IPS DF 6.9 (cell line): ENCODE measurements around the gene SPX.

Experiments
- DNase-seq: peaks from one replicate; pipeline ENCODE4 v3.0.0-alpha.2; 2013; ENCODE audit warnings: low read depth, low spot score
- H3K27ac ChIP-seq: one replicate; pipeline ENCODE4 v1.5.1; 2013; ENCODE audit warnings: low read length, control low read depth
- H3K27me3 ChIP-seq: 2 replicates; pipeline ENCODE4 v1.6.1; 2013; ENCODE audit warnings: mild to moderate bottlenecking, low read length; ENCODE audit not compliant: control insufficient read depth, insufficient read depth
- H3K36me3 ChIP-seq: 2 replicates; pipeline ENCODE4 v1.6.1; 2013; ENCODE audit warnings: low read length; ENCODE audit not compliant: control insufficient read depth, insufficient read depth
- H3K4me1 ChIP-seq: 2 replicates; pipeline ENCODE4 v1.6.1; 2013; ENCODE audit warnings: low read length; ENCODE audit not compliant: control insufficient read depth, insufficient read depth
- H3K4me3 ChIP-seq: 2 replicates; pipeline ENCODE4 v1.5.1; 2013; ENCODE audit warnings: mild to moderate bottlenecking, low read length
- H3K9me3 ChIP-seq: 2 replicates; pipeline ENCODE4 v1.6.1; 2013; ENCODE audit warnings: low read length, inconsistent platforms; ENCODE audit not compliant: control insufficient read depth, insufficient read depth
- WGBS: extraction: QIAGEN DNeasy Blood & Tissue Kit; methylation state at CpG from one replicate; pipeline ENCODE4 v1.1.7; 2013; ENCODE audit warnings: mixed read lengths, missing lambda C conversion rate; ENCODE audit not compliant: insufficient read length, insufficient coverage; 5-methylcytosine and 5-hydroxymethylcytosine counted together

SPX gene

GRCh38 chr12:21526053-21526452 lies at the start of gene SPX:
Gene SPX (plus strand): TSS chr12:21526296. CDS start chr12:21526473, 177 bp downstream.
- DNase-seq, result no peak
- Histone ChIP-seq H3K27me3 (peaks cover 9% of the 10 kb centered on the region; the same call in 1 of the 2 replicates), H3K9me3 (no peaks in the 10 kb centered on the region), H3K27ac (no peak within 1 kb of the TSS), H3K4me3 (peak within 1 kb of the TSS; percentile 68; the same call in 1 of the 2 replicates), H3K4me1 (no peaks in the 10 kb centered on the region), H3K36me3 (no peaks in the 10 kb centered on the region)
- no CpG with 5 or more reads among the region's 1 CpG for WGBS

GRCh38 chr12:21476949-21477348 lies 49.1 kb upstream of the SPX start:
- 100% methylated on average over 2 of the region's 3 CpGs for WGBS
- Histone ChIP-seq H3K4me3 (no peak overlapping the region), H3K9me3 (no peaks in the 10 kb centered on the region), H3K36me3 (peaks cover 3% of the 10 kb centered on the region; the same call in 1 of the 2 replicates), H3K4me1 (no peaks in the 10 kb centered on the region), H3K27ac (no peak overlapping the region), H3K27me3 (no peaks in the 10 kb centered on the region)
- no peak for DNase-seq

GRCh38 chr12:21478756-21479455 lies 47.2 kb upstream of the SPX start:
- Histone ChIP-seq H3K27me3 (no peaks in the 10 kb centered on the region), H3K4me3 (no peak overlapping the region), H3K27ac (no peak overlapping the region), H3K4me1 (no peaks in the 10 kb centered on the region), H3K36me3 (no peaks in the 10 kb centered on the region), H3K9me3 (no peaks in the 10 kb centered on the region)
- no CpG with 5 or more reads among the region's 10 CpGs for WGBS
- no peak for DNase-seq

- Histone ChIP-seq H3K27ac (no peak overlapping the region), H3K9me3 (no peaks in the 10 kb centered on the region), H3K36me3 (no peaks in the 10 kb centered on the region), H3K4me1 (no peaks in the 10 kb centered on the region), H3K27me3 (no peaks in the 10 kb centered on the region), H3K4me3 (no peak overlapping the region)
- no peak for DNase-seq
- no CpG with 5 or more reads among the region's 3 CpGs for WGBS
Observed at GRCh38 chr12:21483531-21483930, 42.6 kb upstream of the SPX start.

GRCh38 chr12:21485998-21486397 lies 40.1 kb upstream of the SPX start:
- Histone ChIP-seq H3K36me3 (no peaks in the 10 kb centered on the region), H3K9me3 (no peaks in the 10 kb centered on the region), H3K27me3 (no peaks in the 10 kb centered on the region), H3K27ac (no peak overlapping the region), H3K4me3 (no peak overlapping the region), H3K4me1 (no peaks in the 10 kb centered on the region)
- no peak for DNase-seq

GRCh38 chr12:21499765-21500164 lies 26.3 kb upstream of the SPX start:
- no peaks in the 10 kb centered on the region; the same call in none of the 2 replicates for H3K4me1 ChIP-seq
- no peak overlapping the region for H3K27ac ChIP-seq
- peaks cover 6% of the 10 kb centered on the region; the same call in 1 of the 2 replicates for H3K36me3 ChIP-seq
- H3K4me3 ChIP-seq, result no peak overlapping the region
- no CpG with 5 or more reads among the region's 2 CpGs for WGBS
- H3K27me3 ChIP-seq, result no peaks in the 10 kb centered on the region
- DNase-seq, result no peak
- no peaks in the 10 kb centered on the region for H3K9me3 ChIP-seq

- no peaks in the 10 kb centered on the region; the same call in none of the 2 replicates for H3K4me1 ChIP-seq
- no peak overlapping the region for H3K27ac ChIP-seq
- H3K9me3 ChIP-seq, result no peaks in the 10 kb centered on the region
- DNase-seq, result no peak
- H3K36me3 ChIP-seq, result 0 out of 2 replicates have a peak, but pooled peaks cover 2% of the 10 kb centered on the region
- no peaks in the 10 kb centered on the region for H3K27me3 ChIP-seq
- peak overlapping the region; percentile 82; the same call in 1 of the 2 replicates for H3K4me3 ChIP-seq
- no CpG with 5 or more reads among the region's 8 CpGs for WGBS
Observed at GRCh38 chr12:21500786-21501257, 25.3 kb upstream of the SPX start.

- peak; percentile 99 for DNase-seq
- Histone ChIP-seq H3K9me3 (no peaks in the 10 kb centered on the region), H3K27ac (no peak within 1 kb of the TSS), H3K4me3 (peak within 1 kb of the TSS; percentile 82), H3K4me1 (no peaks in the 10 kb centered on the region; the same call in none of the 2 replicates), H3K36me3 (0 out of 2 replicates have a peak, but pooled peaks cover 2% of the 10 kb centered on the region), H3K27me3 (no peaks in the 10 kb centered on the region)
- WGBS, result no CpG with 5 or more reads among the region's 61 CpGs
Observed at GRCh38 chr12:21501258-21502163, 24.6 kb upstream of the SPX start, which contains the start of the genes GOLT1B and RECQL. Gene GOLT1B (plus strand): TSS chr12:21501789. CDS start chr12:21501924, 135 bp downstream. Gene RECQL (minus strand): TSS chr12:21501635. CDS start chr12:21499570, 2,065 bp downstream.

- no peak for DNase-seq
- no CpG with 5 or more reads among the region's 14 CpGs for WGBS
- no peaks in the 10 kb centered on the region; the same call in none of the 2 replicates for H3K4me1 ChIP-seq
- H3K9me3 ChIP-seq, result no peaks in the 10 kb centered on the region
- H3K27me3 ChIP-seq, result no peaks in the 10 kb centered on the region
- H3K4me3 ChIP-seq, result peak overlapping the region; percentile 82; the same call in 1 of the 2 replicates
- H3K36me3 ChIP-seq, result 0 out of 2 replicates have a peak, but pooled peaks cover under 1% of the 10 kb centered on the region
- H3K27ac ChIP-seq, result no peak overlapping the region
Observed at GRCh38 chr12:21502164-21502496, 24.0 kb upstream of the SPX start.

- no peaks in the 10 kb centered on the region for H3K27me3 ChIP-seq
- H3K27ac ChIP-seq, result no peak overlapping the region
- no peak overlapping the region for H3K4me3 ChIP-seq
- WGBS, result no CpG with 5 or more reads among the region's 1 CpG
- no peaks in the 10 kb centered on the region; the same call in none of the 2 replicates for H3K4me1 ChIP-seq
- no peaks in the 10 kb centered on the region for H3K9me3 ChIP-seq
- H3K36me3 ChIP-seq, result no peaks in the 10 kb centered on the region
- DNase-seq, result no peak
Observed at GRCh38 chr12:21502872-21503271, 23.2 kb upstream of the SPX start.
